Measurements from ENCODE around the gene HILPDA.
"Not testable (repeated sequence)": the region's sequence is repeated elsewhere in the genome, so short reads cannot be mapped to it uniquely, and the experiment has no call there.

HILPDA gene

GRCh38 chr7:128466871-128467270 lies 11.2 kb downstream of the HILPDA start:
- not testable (repeated sequence) for DNase-seq

DNA sequence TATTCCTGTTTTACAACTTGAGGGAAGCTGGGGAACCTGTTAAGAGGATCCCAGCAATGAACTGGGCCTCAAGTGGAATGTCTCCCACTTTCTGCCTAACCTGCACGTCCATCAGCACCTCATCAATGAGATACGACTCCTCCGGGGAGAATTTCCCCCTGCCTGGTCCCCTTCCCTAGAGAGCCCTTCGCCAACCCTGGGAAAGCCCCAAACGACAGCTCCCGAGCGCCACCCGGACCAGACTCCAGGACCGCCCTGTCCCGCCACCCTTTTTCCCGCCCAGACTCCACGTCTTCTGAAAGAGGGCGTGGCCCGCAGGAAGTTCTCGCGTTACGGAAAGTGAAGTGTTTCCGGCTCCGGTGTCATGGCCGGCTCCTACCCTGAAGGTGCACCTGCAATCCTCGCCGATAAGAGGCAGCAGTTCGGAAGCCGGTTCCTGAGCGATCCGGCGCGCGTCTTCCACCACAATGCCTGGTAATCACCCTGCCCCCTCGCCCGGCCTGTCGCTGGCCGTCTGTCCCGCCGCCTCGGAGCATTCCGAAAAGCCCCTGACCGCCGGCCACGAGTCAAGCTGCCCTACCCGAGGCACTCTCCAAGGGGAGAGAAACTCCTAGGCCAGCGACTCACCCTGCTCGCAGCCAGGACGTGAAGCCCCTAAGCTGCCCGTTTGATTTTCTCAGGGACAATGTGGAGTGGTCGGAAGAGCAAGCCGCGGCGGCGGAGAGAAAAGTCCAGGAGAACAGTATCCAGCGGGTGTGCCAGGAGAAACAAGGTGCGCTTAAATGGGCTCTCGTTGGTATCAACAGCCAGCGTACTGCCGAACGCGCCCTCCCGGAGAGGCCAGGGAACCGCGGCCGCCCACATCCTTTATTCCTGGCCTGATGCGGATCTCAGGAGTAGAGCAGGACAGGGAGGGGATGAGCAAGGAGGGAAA lies 21.0 kb downstream of the HILPDA start, which contains the start of gene METTL2B:
Gene METTL2B (plus strand): TSS at position 347 of the 934 bp plus-strand sequence. CDS start 18 bp downstream, at position 365.
- DNase-seq = peak; percentile 85

- DNase-seq = not testable (repeated sequence)
Observed at GRCh38 chr7:128477336-128477690, 21.6 kb downstream of the HILPDA start.

DNA sequence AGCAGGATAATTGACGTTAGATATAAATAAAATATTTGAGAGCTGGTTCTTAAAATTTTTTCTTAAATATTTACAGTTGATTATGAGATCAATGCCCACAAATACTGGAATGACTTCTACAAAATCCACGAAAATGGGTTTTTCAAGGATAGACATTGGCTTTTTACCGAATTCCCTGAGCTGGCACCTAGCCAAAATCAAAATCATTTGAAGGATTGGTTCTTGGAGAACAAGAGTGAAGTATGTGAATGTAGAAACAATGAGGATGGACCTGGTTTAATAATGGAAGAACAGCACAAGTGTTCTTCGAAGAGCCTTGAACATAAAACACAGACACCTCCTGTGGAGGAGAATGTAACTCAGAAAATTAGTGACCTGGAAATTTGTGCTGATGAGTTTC lies 23.4 kb downstream of the HILPDA start:
- DNase-seq = not testable (repeated sequence)

DNA sequence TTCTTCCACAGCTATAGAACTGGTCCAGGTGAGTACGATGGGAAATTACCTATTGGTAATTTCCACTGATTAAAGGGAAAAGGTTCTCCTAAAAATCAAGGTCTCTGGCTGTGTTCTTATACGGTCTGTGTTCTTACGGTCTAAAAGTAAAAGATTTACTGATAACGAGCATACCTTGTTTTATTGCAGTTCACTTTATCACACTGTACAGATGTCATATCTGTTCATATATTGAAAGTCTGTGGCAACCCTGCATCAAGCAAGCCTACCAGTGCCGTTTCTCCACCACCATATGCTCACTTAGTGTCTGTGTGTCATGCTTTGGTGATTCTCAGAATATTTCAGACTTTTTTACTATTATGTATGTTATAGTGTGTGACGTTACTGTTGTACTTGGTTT lies 32.5 kb downstream of the HILPDA start:
- not testable (repeated sequence) for DNase-seq

DNA sequence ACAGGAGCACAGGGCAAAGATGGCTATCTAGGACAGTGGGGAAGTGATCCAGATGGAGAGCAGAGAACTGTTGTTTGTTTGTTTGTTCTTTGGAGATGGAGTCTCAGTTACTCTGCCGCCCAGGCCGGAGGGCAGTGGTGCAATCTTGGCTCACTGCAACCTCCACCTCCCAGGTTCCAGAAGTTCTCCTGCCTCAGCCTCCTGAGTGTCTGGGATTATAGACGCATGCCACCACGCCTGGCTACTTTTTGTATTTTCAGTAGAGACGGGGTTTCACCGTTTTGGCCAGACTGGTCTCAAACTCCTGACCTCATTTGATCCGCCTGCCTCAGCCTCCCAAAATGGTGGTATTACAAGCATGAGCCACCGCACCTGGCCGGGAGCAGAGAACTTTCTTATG lies 41.7 kb downstream of the HILPDA start:
- DNase-seq = no peak

DNA sequence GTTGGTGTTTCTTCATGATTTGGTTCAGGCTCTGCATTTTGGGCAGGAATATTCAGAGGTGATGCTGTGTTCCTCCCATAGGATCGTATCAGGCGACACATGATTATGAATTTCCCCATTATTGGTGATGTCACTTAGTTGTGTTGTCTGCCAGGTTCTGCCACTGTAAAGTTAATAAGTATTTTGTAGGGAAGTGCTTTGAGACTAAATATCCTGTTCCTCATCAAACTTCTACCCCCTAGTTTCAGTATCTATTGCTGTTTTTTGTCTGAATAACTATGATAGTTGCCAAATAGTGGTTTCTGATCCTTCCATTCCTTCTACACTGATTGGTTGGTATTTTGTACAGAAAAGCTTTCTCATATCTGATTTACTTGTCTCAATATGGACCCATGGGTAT lies 49.7 kb downstream of the HILPDA start:
- DNase-seq = not testable (repeated sequence)

DNA sequence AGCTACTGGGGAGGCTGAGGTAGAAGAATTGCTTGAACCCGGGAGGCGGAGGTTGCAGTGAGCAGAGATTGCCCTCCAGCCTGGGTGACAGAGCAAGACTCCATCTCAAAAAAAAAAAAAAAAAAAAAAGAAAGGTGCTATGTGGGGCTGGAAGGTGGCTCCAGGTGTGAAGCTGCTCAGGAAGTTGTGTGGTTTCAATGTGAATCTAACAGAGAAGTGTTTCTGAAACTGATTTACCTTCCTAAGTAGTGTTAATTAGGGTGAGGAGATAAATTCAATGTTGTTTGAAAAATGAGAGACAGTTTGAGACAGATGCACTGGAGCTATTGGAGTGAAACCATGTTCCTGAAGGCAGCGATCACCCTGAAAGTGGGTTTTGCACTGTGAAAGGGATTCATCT lies 51.1 kb downstream of the HILPDA start:
- not testable (repeated sequence) for DNase-seq

DNA sequence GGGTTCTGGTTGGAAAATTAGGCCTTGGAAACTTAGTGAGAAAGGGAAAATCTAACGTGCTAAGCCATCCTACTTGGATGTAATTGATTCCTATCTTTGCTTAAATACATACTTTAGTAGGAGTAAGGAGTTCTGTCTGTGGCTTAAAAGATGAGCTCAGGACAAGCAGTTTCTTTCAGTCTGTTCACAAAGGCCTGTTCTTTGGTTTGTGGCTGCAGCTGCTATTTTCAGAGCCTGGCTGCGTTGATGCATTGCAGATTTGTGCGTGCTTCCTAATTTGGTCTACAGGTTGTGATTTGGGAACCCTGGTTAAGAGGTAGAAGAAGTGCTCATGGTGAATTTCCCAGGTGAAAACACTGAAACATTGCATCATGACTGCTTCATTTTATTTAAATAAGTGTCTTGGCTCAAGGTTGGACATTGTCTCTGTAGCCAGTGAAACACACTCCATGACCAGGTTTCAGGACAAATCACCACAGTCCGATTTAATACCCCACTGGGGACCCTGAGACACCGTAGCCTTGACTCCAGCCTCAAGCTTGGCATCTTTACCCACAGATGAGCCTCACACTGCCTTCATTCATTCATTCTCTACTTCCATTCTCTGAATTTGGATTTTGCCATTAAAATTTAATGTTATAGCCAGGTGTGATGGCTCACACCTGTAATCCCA lies 51.8 kb downstream of the HILPDA start:
- DNase-seq = not testable (repeated sequence)
